HG02840 (cell line): Measurements from ENCODE around the gene USE1.

Experiments used
- ATAC-seq: cut with Tn5 transposase; IDR thresholded peaks from one replicate; pipeline ENCODE4 v1.9.1; 2021; ENCODE audit warnings: mild to moderate bottlenecking, moderate library complexity, moderate number of reproducible peaks; ENCODE audit not compliant: unreplicated experiment, low FRiP score

Gene USE1

DNA sequence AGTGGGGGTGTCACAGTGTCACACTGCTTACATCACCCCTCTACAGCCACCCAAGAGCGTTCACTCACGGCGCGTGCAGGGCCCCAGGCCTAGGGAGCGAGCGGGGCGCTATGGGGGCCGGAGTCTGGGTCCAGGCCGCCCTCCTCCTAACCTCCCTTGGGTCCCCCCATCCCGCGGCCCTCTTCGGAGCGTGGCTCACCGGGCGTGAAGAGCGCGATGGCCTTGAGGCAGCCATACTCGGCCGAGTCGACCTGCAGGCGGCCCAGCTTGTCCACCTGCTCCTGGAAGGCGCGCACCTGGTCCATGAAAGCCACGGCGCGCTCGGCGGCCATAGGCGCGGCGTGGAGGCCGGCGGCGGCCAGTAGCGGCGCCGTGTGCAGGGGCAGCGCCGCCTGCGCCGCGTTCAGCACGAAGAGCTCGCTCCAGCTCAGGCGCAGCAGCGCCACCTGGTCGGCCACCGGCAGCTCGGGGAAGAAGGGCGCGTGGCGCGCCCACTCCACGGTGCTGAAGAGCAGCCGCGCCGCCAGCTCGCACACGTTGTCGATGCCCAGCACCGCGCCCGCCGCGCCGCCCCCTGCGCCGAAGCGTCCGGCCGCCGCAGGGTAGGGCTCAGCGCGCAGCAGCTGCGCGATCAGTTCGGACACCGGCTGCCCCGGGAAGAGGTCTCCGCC is 20.3 kb downstream of the USE1 start:
- peak; percentile 50 for ATAC-seq

DNA sequence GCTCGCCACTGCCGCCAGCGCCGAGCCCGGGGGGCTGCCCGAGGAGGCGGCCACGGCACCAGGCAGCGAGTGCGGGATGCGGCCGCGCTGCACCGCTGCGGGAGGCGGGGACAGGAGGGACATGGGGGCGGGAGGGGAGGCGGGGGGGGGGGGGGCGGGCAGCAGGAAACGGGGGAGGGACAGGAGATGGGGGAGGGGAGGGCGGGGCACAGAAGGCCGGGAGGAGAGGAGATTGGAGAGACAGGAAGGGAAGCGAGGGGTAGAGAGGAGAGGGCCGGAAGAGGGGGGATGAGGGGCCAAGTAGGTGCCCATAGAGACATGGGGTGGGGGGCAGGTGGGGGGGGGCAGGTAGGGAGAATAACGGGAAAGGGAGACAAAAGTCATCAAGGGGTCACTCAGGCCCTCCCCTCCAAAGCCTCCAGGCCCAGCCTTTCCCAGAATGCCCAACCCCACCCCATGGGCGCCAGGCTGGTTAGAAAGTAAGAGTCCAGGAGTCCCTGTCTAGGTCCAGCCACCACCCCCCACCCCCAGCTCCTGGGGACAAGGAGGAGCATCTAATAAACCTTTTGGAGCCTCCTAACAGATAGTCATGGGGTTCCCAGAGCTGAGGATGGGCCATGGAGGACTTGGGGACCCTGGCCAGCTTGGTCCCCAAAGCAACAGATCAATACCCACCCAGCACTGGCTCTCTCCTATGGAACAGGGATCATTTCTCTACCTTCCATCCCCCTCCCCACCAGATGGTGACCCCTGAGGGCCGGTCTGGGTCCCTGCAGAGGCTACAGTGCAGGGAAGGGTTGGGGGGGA is 21.0 kb downstream of the USE1 start:
- no peak for ATAC-seq

DNA sequence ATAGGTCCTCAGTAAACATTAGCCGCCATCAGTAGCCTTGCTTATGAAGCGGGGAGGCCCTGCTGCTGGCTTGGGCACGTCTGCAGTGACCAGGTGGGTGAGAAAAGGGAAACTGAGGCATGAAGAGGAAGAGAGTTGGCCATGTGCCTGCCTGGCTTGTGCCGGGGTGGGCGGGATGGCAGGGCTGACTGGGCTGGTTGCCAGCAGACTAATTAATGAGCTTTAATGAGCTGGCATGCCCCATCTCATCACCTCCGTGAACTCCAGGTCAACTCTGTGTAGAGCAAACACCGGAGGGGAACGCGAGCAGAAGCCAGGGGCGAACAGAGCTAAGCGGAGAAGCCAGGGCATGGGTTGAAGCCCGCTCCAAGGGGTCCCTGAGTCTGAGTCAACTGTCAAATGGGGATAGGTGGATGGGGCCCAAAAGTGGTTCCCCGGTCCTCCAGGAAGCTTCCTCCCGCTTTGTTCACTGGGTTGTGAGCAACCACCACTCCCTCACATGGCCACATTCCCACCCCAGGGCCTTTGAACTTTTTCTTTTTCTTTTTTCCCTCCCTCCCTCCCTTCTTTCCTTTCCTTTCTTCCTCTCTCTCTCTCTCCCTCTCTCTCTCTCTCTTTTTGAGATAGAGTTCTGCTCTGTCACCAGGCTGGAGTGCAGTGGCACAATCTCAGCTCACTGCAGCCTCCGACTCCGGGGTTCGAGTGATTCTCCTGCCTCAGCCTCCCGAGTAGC is 21.8 kb downstream of the USE1 start:
- no peak for ATAC-seq

DNA sequence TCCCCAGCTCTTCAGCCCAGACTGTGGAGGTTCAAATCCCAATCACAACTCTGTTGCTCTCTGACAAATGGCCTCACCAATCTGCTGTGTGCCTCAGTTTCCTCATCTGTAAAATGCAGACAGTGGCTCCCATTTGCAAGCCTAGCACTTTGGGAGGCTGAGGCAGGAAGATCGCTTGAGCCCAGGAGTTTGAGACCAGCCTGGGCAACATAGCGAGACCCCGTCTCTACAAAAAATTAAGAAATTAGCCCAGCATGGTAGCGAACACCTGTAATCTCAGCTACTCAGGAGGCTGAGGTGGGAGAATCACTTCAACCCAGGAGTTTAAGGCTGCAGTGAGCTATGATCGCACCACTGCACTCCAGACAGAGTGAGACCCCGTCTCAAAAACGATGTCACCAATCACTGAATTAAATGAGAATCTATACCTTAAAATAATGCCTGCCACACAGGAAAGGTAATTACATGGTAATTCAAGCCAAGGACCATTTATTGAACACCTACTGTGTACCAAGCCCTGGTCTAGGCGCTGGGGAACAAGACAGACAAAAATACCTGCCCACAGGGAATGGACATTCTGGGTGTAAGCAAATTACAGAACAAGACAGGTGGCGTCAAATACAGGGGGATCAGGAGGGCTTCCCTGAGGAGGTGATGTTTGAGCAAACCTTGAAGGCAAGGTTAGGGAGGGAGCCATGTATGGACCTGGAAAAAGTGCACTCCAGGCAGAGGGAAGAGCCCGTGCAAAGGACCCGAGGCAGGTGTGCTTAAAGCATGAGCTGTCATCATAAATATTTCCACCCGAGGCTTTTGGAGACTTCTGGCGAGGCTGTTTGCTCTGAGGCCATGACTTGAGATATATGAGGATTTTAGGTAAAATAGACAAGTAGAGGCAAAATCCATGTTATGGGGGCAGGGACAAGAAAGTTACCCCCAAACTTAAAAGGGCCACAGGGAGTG is 22.9 kb downstream of the USE1 start:
- no peak for ATAC-seq

DNA sequence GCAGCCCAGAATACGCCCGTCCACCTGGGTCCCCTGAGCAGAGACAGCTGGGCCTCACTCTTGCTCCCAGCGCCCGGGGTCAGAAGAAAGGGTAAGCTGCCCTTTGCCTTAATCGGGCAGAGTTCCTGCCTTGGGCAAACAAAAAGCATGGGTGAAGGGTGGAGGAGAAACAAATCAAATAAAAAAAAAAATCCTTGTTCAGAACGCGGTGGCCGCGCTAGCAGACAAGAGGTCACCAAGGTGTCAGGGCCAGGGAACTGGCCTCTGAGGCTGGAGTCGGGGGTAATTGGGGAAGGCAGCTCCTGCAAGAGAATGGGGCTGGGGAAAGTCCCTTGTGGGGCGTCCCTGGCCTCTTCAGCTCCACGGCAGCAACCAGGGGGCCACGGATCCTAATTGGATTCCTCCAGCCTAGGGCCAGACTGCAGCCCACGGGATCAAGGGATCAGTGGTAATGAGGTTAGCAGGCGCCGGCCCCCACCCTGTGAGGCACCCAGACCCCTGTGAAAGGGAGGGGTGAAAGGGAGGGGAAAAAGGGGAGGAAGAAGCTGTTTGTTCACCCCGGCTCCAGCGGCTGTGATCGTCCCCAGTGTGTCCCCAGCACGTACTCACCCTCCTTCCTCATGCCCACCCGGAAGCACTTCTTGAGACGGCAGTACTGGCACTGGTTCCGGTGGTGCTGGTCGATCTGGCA is 25.1 kb downstream of the USE1 start:
- no peak for ATAC-seq

DNA sequence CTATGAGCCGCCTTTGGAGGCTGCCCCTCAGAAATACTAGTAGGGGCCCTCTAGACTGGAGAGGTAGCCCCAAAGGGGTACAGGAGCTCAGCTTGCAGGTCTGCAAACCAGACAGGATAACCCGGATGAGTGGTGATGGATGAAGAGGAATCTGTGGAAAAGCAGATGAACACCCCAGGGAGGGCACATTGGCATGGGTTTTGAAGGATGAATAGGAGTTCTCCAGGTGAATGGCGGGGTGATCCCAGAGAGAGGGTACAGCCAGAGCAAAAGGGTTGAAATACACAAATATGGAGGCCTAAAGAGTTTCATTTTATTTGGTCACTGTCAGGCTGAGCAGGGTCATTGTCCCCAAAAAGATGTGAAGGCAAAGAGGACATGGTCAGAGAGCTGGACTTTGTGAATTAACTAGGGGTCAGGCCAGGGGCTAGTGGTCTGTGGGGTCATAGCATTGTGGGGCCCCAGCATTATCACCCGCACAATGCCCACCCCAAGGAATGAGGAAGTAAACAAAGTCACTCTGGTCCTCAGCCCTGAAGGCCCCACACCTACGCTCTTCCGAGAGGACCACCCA is 25.8 kb downstream of the USE1 start:
- ATAC-seq: no peak

DNA sequence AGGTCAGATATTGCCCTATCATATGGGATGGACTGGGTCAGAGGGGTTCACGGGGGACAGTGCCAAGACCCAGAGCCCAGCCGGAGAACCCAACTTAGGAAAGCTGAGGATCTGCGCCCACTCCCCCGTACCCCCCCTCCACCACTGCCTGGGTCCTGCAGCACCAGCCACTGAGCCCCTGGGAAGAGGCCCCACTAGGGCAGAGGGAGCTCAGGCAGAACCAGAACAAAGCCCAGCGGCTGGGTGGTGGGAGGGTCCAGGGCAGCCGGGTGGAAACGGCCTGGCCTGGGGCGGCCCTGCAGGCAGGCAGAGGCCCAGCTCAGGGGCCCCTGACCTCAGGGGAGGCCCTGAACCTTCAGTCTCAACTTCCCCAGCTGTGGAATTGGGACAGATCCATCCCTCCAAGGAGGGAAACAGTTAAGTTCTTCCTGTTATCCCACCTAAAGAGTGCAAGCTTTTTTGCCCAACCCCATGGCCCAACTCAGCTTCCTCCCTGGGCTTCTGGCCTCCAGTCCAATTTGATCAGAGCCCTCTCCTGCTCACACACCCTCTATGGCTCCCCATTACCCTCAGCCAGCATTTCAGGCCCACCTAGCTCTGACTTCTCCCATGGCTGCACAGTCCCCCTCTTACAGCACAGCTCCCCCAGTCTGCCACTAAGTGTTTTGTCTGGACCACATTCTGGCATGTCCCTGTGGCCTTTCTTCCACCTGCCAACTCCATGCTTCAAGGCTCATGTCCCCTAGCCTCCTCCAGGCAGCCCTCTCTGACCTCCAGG is 27.5 kb downstream of the USE1 start:
- ATAC-seq: no peak

DNA sequence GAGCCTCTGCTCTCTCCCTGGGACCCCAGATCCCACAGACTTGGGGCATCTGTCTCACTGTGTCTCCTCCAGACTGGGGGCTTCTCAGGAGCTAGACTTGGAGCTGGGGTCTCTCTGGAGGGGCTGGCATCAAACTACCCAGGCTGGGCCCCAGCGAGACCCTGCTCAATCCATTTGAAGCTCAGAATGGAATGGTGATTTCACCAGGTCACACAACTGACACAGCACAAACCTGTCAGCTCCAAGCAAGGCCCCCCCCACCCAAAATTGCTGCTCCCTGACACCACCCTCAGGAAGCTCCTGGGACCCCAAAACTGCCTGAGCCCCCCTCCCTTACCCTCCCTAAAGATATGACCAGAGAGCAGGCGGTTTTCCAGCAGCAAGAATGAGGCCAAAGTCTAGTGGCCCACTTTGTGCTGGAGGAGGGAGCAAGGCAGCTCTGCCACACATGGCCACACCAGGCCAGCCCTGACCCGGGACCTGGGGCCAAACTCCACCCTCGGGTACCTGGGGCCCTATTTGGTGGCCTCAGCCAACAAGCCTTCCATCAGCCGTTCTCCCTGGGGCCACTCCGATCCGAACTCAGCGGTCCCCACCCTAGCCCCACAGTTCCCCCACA is 28.2 kb downstream of the USE1 start:
- ATAC-seq: no peak

DNA sequence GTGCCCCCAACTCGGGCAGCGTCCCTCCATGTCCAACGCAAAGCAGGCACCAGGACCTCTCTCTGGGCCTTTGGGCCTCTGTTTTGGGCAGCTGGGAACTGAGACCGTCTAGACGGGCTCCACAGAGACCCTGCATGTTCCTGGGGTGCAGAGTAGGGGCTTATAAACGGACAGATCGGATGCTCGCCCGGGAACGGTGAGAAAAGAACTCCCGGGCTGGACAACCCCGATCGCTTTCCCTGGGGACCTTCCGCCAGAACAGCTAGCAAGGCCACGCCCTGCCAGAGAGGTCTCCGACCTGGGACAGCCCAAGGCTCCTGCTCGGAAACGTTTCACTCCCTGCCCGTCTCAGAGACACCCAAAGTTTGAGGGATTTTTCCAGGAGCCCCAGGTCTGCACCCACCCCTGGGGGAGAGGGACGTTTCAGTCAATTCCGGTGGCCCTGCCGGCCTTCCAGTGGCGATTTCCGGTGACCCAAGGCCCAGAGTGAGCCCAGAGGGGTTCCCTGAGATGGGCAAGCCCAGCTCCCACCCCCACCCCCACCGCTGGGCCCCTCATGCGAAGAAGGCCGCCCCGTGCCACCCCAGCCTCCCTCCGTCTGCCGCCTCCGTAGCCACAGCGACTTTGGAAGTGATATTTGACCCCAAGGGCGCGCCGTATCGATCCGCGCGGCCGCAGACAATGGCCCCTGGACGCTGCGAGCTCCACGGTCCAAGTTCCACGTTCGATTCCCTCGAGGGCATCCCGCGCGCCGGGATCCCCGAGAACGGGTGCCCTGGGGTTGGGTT is 28.9 kb downstream of the USE1 start:
- no peak for ATAC-seq

DNA sequence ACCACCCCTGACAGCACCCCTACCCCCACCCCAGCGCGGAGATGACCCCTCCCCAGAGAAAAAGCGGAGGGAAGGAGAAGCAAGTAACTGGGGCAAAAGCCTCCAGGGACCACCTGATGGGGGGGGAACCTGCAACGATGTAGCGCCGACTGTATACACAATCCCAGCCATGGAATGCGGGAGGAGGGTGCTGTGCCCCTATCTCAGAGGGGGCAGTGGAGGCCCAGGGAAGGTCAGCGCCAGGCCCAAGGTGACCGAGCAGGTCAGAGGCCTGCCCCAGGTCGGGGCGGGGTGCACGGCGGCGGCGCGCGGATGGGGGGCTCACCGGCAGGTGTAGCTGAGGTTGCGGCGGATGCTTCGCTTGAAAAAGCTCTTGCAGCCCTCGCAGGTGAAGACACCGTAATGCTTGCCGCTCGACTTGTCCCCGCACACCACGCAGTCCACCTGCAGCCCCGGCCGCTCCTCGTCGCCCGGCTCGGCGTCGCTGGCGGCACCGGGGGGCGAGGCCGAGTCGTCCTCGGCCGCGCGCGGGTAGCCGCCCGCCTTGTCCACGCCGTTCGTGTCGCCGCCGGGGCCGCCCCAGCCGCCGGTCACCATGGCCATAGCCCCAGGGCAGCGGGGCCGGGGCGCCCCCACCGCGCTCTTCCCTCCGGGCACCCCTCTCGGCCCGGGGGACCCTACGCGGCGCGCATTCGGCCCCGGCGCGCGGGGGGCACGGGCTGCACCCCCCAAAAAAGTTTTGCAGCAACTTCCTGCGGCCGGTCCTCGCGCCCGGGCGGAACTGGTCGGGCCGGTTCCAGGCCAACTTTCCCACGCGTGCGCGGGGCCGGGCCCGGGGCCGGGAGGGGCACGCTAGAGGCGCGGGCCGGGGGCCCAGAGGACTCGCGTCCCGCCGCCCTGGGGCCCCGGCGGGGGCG is 29.7 kb downstream of the USE1 start:
- no peak for ATAC-seq

DNA sequence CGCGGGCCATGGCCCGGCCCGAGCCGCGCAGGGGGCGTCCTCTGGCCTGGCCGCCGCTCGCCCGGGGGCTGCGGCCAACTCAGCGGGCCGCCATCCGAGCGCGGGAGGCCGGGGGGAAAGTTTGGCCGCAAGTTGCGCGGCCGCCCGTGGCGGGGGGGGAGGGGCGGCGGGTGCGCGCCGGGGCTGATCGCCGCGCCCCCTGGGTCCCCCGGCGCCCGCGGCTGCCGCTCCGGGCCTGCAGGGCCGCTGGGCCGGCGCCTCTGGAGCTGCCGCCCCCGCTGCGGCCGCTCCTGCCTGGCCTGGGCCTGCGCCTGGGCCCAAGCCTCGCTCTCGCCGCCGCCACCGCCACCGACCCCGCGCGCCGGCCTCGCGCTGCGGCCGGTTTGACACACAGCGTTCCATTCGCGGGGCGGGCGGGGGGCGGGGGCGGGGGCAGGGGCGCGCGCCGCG is 30.4 kb downstream of the USE1 start, which contains the start of gene NR2F6:
Gene NR2F6, minus strand, starts transcription at position 385 of the 450 bp plus-strand sequence. CDS start 699 bp downstream, outside the sequence.
- ATAC-seq: peak; percentile 62

DNA sequence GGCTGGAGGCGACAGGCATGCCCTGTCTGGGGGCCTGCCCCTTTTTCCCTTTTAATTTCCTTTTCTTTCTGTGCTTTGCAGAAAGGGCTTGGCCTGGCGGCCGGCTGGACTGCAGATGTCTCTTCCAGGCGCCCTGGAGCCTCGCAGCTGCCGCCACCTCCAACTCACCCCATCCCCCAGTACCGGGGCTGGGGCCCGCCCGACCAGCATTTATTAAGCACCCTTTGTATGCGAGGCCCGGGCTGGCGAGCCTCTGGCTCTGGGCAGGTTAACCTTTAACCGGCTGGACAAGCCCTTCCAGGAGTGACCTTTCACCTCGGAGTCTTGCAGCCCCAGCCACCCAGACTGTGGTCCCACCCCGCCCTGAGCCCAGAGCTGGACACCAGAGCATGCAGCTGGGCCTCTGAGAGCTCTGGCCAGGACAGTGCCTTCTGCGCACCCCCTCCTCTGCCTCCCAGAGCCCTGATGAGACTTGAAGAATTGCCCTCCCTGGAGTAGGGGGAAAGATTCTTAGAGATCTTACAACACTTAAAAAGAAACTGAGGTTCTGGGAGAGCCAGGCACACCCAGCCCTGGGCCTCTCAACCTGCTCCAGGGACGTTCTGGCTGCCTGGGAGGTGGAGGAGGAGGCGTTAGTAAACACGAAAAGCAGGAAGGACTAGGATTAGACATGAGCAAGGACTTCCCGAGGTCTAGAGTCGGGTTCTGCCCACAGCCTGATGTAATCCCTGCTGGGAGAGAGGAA is 31.7 kb downstream of the USE1 start:
- ATAC-seq: no peak

DNA sequence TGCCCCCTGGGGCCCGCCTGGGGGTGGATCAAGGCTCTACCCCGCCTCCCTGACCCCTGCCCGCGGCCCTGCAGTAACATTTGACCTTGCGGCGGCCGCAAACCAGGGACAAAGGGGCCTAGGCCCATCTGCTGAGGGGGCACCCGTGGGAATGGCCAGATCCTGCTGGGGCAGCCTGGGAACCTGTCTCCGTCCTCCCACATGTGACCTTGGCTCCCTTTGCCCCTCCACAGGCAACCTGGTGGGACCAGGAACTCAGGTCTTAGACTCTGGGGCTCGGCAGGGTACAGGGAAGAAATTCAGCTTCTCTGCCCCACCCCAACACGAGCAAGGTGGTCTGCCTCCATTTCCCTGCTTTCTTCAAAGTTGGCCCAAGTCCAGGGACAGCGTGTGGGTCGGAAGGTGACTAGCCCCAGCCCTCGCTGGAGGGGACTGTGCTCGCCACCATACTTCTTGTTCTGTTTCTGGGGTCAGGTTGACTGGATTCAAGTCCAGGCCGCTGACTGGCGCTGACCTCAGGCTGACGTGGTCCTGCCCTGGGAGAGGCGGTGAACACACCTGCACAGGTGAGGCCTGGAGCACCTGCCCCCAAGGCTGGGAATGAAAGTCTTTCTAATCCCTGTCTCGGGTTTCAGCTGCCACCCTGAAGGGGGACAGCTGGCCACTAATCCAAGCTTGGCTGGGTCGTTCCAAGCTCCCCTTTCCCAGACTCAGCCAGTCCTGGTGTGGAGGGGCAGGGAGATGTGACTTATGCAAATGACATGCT is 33.0 kb downstream of the USE1 start:
- no peak for ATAC-seq

DNA sequence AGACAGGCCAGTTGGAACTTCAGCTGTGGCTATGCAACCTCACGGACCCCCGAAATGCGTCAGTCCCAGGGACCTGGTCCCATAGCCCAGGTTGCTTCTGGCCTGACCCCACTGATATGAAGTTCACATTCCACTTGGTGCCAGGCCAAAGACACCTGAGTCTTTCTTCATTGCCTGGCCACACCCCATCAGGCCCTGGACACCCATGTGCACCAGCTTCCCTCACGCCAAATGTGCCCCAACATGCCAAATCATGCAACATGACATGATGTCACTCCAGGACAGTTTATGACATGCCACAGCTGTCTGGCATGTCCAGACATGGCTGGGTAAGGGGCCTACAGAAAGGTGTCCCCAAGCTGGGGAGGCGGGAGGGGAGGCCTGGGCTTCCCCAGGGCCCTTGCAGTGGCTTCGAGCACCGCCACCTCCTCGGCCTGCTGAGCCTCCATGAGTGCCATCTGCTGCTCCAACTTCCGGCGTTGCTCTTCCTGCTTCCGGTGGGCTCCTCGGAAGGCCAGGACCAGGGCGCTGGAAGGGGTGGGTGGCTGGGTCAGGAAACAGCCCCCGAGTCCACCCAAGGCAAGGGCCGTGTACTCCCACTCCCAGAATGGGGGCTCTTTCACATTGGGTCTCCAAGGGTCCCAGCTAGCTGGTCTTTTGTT is 34.9 kb downstream of the USE1 start:
- no peak for ATAC-seq
